Activated CD4-positive, alpha-beta T cell treated with anti-CD3 and anti-CD28 coated beads, Interleukin-2, amount 50 U/mL, for 4 hours (primary cell): ENCODE results near the gene DNAH8.
"Not testable (repeated sequence)": the region's sequence is repeated elsewhere in the genome, so short reads cannot be mapped to it uniquely, and the experiment has no call there.

Experiments
- DNase-seq, 2 experiments: peaks; one replicate each; pipeline ENCODE4 v3.0.0-alpha.2; 2020

DNAH8 gene

GRCh38 chr6:38912378-38912777 is 197.3 kb downstream of the DNAH8 start:
- no peak for DNase-seq

DNA sequence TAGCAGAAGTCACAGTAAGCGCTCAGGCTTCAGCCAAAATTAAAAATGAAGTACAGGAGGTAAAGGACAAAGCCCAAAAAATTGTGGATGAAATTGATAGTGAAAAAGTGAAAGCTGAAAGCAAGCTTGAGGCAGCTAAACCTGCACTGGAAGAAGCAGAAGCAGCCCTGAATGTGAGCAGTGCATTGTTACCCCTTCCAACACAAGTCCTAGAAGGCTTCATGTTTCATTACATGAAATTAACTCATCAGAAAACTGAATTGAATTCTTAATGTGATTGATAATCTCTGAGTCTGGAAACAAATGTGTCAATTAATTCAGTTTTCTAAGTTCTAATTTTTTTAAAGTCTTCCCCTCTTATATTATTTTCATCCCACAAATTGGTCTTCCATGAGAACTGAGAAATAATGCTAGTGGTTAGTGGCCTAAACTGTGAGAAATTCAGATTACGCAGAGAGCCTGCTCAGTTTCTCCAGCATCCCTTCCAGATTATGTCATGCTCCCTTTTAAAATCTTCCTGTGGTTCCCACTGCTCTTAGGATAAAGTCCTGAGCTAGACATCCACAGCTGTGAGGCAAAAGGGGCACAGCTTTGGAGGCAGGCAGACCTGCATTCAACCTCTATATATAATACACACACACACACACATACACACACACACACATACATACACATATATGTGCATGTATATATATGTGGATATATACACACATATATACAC is 200.3 kb downstream of the DNAH8 start:
- no peak for DNase-seq

DNA sequence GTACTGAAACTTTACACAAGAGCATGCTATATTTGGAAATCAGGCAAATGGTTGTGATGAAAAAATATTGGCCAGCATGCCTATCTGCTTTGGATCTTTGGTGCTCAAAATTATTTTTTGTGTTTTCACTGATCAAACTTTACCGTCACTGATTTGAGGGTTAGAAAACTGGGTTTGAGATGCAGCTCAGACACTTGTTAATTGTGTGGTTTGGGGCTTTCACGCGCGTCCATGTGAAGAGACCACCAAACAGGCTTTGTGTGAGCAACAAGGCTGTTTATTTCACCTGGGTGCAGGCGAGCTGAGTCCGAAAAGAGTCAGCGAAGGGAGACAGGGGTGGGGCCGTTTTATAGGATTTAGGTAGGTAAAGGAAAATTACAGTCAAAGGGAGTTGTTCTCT is 206.4 kb downstream of the DNAH8 start:
- not testable (repeated sequence) for DNase-seq

DNA sequence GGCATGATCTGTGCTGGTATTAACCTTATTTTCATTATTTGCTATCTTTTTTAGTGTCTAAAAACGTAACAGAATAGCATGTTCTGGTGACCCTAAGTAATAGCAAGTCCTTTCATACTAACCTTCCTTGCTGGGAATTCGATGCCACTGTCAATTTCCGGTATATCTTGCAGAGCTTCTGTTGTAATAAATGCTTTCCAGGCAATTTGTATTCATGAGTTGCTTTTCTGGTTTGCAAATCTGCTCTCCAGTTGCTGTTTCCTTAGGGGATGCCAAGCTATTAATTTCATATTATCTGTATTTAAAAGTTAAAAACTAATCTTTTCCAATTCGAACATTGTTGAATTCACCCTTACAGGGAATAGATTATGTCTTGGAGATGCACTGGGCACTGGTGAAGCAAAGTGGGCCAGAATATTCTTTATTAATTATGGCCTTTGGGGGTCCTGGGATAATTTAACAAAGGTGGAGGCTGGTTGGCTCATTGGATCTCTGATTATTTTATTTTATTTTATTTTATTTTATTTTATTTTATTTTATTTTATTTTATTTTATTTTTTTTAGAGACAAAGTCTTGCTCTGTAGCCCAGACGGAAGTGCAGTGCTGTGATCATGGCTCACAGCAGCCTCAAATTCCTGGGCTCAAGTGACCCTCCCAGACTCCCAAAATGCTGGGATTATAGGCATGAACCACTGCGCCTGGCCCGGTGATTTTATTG is 209.8 kb downstream of the DNAH8 start:
- no peak for DNase-seq

DNA sequence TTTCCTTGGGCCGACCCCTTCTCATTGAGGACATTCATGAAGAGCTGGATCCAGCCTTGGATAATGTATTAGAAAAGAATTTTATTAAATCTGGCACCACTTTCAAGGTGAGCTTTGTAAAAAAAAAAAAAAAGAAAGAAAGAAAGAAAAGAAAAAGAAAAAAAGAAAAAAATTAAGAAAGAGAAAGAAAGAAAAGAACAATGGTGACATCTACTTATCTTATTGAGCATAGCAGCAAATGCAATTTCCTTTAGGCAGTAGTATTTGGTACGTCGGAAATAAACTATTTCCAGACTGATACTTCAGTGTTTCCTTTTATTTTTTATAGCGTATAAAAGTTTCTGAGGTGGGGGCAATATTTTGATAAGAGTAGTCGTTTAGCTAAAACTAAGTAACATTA is 214.4 kb downstream of the DNAH8 start:
- no peak for DNase-seq

- no peak for DNase-seq
These were observed 218.3 kb downstream of the DNAH8 start for GRCh38 chr6:38933426-38933825.

GRCh38 chr6:38935051-38935450 is 219.9 kb downstream of the DNAH8 start:
- DNase-seq = no peak

GRCh38 chr6:38937839-38938613 is 222.9 kb downstream of the DNAH8 start:
- no peak for DNase-seq

- DNase-seq = no peak
These were observed 223.6 kb downstream of the DNAH8 start for GRCh38 chr6:38938741-38939140.

DNA sequence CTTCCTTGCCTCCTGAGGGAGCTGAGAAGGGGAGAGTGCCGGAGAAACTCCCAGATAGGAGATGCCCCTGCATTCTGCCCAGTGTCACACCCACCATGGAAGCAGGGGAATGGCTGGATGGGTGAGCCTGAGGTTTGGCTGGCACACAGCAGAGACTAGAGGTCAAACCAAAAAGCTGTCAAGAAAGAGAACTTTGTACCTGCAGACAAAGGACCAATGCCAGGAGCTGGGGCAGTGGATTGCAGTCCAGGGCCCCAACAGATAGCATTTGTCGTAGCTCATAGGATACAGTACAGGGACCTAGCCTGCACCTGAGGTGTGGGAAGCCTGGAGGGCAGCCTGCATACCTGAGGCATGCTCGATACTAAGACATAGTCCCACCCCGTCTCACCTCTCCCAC is 227.3 kb downstream of the DNAH8 start:
- DNase-seq = no peak

- DNase-seq = no peak
These were observed 227.9 kb downstream of the DNAH8 start for GRCh38 chr6:38942965-38943364.

DNA sequence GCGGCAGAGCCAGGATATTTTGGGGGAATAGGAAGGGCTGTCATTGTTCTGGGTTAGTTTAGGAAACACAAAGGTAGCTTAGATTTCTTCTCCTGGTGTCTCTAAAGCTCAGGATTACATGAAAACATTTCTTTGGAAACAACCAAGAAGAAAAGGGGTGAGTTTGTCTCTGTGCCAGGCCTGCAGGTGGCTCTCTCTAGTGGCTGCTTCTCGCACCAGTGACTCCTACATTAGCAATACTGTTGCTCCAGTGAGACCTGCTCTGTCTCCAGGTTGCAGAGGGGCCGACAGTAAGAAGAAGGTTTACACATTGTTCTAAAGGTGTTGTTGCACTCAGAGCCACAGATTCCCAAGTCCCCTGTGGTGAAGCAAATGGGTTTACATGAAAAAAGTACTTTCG is 228.9 kb downstream of the DNAH8 start:
- DNase-seq = no peak

DNA sequence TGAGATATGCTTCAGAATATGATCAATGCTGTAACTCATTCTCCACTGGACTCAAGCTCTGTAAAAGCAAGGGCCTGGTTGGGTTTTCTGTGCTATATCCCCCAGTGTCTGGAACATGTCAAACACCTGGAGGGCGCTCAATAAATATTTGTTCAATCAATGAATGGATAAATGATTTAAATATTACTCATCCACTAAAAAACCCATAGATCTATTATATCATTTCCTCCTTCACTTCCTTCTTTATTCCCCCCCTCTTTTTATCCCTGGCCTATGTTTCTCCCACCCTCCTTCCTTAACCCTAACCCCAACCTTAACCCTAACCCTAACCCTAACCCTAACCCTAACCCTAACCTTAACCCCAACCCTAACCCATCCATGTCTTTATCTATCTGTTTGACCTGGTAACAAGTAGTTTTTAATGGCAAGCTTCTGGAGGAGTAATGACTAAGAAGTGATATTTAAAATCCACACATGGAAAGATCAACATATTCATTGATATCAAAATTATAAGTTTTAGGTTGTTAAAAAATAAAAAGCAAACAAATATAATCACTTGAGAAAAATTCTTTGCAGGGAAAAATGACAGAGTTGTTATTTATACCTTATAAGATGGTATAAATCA is 229.7 kb downstream of the DNAH8 start:
- DNase-seq = no peak

DNA sequence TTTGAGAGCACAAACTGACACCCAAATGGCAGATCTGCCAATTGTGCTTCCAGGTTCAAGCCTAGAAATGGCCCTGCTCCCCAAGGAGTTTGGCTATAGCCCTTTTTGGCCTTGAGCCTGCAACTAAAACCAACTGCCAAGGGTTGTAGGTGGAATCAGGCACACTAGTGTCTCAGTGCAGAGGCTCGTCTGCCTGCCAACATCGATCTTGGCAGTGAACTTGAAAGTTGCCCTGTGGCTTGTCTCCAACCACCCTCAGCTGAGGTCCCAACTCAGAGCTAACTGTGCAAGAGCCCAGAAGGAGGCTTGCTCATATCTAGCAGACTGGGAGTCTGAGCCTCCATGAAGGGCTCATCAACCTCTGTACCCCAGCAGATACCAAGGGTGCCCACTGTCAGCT is 240.8 kb downstream of the DNAH8 start:
- no peak for DNase-seq

DNA sequence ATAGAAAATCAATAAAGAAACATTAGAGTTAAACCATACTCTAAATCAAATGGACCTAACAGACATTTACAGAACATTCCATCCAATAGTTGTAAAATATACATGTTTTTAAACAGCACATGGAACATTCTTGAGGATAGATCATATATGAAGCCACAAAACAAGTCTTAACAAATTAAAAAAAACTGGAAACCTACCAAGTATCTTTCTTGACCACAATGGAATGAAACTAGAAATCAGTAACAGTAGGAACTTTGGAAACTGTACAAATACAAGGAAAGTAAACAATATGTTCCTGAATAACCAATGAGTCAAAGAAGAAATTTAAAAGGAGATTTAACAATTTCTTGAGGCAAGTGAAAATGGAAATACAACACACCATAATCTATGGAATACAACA is 242.3 kb downstream of the DNAH8 start:
- DNase-seq = no peak

DNA sequence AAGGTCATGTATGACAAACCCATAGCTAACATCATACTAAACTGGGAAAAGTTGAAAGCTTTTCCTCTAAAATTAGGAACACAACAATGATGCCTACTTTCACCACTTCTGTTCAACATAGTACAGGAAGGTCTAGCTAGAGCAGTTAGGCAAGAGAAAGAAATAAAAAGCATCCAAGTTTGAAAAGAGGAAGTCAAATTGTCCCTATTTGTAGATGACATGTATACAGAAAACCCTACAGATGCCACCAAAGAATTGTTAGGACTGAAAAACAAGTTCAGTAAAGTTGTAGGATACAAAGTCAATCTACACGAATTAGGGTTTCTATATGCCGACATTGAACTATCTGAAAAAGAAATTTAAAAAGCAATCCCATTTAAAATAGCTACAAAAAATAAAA is 244.0 kb downstream of the DNAH8 start:
- DNase-seq = no peak

GRCh38 chr6:38968702-38969149 is 253.6 kb downstream of the DNAH8 start:
- no peak for DNase-seq

DNA sequence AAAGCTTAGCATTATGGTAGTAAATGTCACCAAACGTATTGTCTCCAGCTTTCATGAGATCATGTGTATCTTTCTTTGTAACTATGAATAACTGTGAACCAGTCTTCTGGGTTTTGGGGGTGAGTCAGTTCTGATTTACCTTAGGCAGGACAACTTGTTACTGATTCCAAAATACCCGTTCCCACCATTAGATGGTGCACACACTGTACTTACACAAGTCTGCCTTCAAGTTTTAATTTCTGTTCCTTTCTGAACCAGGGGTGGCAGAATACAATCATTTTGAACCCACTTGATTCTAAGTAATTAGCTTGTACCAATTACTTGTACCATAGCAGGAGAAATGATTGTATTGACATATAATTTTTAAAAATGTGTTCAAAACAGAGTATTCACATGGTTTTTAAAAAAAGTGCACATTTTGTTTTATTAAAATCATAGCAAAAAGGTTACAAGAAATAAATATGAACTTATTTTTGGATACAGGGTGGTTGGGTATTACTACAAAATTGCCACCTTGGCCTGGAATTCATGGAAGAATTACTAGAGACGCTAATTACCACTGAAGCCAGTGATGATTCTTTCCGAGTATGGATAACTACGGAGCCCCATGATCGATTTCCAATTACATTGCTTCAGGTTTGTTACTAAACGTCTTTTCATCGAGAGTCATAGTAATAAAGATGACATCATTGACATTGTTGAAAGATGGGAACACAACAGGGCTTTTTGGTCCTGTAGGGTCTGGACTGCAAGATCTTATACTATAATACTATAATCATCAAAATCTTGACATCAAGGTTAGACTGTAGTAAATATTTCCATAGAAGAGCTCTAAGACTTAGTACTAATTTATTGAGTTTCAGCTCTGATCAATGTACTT is 258.3 kb downstream of the DNAH8 start:
- no peak for DNase-seq

DNA sequence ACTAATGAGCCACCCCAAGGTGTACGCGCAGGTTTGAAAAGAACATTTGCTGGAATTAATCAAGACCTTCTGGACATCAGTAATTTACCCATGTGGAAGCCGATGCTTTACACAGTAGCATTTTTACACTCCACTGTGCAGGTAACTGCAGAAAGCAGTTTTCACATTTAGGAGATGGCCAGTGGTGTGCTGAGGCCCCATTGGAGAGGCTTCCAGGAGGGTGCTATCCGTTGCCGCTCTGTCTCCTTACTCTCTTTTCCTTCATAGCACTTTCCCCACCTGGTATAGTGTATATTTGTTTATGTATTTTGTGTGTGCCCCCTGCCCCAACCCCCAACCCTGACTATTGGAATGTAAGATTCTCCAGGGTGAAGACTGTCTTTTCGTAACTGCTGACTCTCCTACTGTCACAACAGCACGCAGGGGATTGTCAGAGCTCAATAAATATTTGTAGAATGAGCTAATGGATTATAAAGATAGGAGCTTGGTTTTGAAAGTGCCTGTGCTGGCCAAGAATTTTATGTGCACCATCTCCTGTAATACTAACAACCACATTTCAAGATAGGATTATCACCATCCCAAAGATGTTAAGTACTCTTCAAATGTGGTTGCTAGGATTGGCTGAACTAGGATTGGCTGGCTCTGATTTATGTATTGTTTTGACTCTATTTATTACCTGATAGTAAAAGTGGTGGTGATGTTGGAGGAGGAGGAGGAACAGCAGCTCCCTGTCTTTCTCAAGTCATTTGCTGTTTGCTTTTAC is 259.5 kb downstream of the DNAH8 start:
- DNase-seq = no peak

DNA sequence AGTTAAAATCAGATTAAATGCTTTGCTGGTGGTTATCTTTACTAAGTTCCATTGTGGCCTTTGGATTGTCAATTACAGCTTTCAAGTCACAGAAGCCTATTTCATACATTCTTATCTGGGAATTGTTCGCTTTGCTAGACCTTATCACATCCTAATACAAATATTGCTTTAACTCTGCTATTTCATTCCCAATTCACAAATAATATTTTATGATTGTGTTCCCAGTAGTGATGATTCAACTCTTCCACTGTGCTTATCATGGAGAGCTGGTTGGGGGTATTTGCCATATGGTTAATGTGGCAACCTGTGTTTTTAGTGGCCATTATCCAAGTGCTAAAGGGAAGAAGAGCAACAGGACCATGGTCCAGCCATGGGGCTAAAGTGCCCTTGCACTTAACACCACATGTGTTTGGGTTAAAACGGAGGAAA is 260.5 kb downstream of the DNAH8 start:
- no peak for DNase-seq

- DNase-seq = no peak
These were observed 260.9 kb downstream of the DNAH8 start for GRCh38 chr6:38976051-38976450.
